HG02623 (cell line): ENCODE measurements around the gene SMARCAL1.
A peak's percentile ranks its signal among the peaks of the same experiment; 100 is the strongest.

Experiments
- ATAC-seq: cut with Tn5 transposase; IDR thresholded peaks from one replicate; pipeline ENCODE4 v1.9.1; 2021; ENCODE audit warnings: moderate library complexity; ENCODE audit not compliant: unreplicated experiment

The SMARCAL1 gene

DNA sequence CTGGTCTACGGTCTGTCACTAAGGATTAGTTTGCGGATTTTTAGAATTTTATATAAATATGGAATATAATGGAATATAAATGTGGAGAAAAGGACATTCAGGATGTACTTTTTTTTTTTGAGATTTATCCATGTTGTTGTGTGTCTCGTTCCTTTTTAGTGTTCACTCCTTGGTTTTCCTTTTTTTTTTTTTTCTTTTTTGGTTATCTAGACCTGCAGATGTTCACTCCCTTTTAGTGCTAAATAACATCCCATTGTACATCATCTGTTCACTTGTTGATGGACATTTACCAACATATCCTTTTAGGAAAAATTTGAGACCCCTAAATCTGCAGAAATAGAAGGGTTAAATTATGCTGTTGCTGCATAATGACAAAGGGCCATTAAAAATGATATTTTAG lies 60.9 kb downstream of the SMARCAL1 start:
- no peak for ATAC-seq

DNA sequence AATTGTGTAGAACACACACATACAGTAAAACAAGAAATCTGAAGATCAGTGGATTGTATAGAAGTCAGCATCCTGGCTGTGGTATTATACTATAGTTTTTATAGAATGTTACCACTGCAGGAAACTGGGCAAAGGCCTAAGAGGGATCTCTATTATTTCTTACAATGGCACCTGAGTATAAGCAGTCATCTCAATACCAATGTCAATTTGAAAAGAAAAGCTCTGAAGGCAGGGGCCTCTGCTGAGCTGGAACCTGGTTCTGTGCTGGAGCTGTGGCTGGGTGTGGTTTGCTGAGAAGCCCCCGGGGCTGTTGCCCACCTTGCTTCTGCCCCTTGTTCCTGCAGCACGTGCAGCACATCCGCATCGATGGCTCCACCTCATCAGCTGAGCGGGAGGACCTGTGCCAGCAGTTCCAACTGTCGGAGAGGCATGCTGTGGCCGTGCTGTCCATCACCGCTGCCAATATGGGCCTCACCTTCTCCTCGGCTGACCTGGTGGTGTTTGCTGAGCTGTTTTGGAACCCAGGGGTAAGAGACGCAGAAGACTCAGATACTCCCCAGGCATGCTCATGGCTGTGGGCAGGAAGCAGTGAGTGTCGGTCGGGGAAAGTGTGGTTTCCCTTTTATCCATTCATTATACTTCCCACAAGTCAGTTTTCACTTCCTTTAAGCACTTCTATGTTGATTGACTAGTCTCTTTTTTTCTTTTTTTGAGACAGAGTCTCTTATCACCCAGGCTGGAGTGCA lies 62.8 kb downstream of the SMARCAL1 start:
- ATAC-seq: peak; percentile 82

DNA sequence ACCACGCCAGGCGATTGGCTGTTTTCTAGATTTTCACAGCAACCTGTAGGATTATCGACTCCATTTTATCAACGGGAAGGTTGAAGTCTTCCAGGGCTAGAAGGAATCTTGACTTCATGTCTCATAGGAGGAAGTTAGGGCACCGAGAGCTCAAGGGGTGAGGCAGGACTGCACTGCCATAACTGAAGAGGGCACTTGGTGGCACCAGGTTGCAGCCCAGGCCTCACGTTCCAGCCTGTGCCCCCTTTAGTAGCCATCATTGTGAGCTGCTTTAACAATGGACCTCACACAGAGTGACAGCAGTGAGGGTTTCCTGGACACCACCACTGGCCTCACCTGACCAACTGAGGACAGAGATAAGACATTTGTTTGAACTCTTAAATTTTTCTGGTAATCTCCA lies 63.5 kb downstream of the SMARCAL1 start:
- no peak for ATAC-seq

DNA sequence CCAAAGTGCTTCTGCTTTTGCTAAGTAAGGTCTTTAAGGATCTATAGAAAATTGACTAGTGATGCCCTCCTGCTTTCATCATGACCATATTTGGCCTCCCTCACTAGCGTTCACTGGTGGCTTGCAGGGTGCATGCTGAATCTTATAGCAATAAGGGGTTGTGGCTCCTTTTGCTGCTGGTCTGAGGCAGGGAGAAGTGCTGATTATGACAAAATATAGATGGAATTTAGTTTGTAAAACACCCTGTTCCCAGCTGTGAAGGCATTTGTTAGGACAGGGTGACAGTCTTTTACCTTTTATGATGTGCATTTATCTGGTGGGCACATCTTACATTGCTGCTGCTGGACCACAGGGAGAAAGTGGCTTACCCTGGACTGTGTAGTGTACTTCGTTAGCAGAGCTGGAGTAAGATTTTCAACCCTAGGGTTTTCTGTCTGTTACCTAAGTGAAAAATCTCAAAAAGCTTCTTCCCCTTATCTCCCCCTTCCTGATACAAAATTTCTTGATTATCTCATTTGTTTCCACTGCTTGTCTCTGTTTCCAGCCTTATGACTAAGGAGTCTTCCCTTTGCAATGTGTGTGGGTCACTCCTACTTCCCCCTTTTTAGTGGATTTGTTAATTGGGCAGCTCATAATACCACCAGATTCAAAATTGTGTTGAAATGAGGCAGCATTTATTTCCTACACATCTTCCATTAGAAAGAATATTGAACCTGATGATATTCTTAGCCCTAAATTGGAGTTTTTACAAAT lies 65.2 kb downstream of the SMARCAL1 start:
- ATAC-seq: no peak

DNA sequence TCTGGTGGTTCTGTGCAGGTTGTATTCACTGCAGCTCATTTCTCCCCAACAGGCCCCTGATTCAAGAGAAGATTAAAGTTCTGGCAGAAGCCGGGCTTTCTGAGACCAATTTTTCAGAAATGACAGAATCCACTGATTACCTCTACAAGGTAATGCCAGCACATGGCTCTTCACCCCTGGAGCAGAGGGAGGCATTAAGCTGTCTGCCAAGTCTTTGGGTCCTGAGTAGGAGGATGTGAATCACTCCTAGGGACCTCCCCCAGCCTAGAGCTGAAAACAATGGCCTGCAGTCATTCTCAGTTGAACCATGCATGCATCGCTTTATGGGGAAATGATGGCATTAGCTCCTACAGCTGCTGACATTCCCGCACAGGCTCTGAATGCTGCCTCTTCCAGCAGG lies 65.9 kb downstream of the SMARCAL1 start:
- ATAC-seq: no peak

DNA sequence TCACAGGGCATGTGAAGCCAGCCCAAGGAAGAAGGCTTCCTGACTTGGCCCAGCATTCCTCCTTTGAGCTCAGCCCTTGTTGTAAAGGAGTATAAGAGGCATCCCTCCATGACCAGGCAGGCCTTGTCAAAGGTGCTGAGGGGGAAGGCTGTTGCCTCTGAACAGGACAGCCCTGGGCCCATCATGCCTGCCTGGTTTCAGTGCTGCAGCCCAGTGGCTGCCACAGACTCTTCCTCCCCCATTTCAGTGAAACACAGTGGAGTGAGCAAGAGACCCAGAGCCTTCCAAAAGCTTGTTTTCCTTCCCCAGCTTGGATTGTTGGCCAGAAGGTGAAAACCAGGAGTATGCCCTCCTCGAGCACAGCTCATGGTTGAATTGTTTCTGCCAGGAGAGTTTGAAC lies 66.5 kb downstream of the SMARCAL1 start:
- no peak for ATAC-seq

DNA sequence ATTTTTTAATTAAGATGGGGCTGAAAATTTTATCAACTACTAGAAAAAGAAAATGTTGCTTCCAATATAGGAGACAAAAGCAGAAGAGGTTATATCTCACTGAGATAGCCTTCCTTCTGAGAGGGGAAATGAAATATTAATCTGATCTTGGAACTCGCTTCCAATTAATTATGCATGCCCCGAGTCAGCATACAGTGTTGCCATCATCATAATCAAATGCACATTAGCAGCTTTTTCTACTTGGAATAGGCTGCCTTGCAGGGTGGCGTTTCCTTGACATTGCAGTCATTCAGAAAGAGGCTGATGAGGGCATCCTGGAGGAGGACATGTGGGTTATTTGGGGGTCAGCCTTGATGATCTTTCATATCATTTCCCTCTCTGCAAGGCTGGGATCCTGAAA lies 67.9 kb downstream of the SMARCAL1 start:
- ATAC-seq: no peak

DNA sequence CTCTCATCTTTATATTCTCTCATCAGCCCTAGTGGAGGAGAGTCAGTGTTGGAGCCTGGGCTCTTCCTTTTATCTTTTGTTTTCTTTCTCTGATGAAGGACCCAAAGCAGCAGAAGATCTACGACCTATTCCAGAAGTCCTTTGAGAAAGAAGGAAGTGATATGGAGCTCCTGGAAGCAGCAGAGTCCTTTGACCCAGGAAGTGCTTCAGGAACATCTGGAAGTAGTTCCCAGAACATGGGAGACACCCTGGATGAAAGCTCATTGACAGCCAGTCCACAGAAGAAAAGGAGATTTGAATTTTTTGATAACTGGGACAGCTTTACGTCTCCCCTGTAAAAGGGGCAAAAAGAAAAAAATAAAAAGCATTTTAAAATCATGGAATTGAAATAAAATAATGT lies 70.4 kb downstream of the SMARCAL1 start:
- ATAC-seq: no peak

DNA sequence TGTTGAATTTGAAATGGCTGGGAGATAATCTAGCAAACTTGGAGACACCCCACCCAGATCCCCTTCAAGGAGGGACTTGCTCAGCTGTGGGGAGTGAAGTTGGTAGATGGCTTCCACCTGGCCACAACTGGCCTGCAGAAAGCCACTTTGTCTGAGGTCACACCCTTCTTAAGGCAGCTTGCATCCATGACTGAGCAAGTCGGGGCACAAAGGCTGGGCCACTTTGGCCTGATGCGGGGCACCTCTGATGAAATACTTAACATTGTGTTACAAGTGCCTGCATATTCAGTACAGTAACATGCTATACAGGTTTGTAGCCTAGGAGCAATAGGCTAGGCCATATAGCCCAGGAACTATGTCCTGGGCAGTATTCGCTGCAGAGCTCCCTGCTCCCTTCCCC lies 73.0 kb downstream of the SMARCAL1 start:
- ATAC-seq: no peak

DNA sequence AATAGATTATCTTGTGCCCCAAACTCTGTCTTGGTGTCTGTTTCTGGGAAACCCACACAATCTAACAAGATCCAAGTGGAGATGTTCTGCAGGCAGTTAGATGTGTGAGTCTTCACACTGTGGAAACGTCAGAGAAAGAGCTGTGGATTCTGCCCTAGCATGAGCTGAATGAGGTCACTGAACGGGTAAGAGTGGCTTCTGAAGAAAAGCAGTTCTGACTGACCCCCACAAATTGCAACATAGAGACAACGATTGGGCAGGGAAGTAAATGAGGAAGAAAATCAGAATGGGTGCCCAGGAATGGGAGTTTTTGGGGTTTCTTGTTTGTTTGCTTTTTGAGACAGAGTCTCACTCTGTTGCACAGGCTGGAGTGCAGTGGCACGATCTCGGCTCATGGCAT lies 73.5 kb downstream of the SMARCAL1 start:
- ATAC-seq: no peak

DNA sequence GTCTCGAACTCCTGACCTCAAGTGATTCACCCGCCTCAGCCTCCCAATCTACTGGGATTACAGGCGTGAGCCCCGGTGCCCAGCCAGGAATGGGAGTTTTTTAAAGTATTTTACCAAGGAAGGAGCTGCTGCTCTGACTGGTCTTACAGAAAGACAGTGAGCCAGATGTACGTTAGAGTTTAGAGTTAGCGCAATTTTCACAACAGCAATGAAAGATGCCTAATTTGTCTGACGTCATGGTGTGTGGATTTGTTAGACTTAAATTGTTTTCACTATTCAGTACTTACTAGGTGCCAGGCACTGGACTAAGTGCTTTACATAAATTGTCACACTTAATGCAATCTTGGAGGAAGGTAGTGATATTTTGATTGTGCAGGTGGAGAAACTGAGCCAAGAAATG lies 74.0 kb downstream of the SMARCAL1 start:
- ATAC-seq: no peak

DNA sequence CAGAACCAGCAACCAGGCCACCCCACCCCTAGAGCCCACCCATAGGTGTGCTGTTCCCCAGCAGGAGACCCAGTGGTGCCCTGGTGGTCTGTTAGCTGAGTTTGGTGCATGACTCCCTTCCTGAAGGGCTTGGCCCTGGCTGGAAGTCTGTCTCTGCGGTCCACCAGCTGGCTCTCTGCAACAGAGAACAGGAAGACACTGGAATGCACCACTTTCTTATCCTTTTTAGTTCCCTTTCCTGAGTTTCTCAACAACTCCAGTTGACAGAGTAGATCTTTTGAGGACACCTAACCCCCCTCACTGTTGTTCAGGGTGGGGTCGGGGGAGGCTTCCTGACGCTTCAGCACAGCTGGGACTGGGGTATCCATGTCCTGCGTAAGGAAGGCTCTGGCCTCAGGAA lies 74.4 kb downstream of the SMARCAL1 start:
- no peak for ATAC-seq

DNA sequence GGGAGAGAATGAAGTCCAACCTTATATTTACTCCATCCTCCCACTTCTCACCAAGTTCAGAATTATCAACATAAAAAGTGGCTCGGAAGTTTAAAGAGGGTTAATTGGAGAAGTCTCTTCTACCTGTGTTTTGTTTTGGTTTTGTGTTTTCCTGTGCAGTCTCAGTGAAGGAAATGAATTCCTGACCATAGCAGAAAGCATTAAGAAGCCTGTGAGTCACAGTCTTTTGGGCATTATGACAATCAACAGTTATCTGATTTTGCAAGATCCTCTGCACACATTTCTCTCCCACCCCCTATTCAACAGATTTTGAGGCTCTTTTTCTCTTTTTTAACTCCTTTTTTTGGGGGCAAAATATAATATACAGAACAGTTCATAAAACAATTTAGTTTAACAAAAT lies 77.8 kb downstream of the SMARCAL1 start:
- ATAC-seq: no peak

DNA sequence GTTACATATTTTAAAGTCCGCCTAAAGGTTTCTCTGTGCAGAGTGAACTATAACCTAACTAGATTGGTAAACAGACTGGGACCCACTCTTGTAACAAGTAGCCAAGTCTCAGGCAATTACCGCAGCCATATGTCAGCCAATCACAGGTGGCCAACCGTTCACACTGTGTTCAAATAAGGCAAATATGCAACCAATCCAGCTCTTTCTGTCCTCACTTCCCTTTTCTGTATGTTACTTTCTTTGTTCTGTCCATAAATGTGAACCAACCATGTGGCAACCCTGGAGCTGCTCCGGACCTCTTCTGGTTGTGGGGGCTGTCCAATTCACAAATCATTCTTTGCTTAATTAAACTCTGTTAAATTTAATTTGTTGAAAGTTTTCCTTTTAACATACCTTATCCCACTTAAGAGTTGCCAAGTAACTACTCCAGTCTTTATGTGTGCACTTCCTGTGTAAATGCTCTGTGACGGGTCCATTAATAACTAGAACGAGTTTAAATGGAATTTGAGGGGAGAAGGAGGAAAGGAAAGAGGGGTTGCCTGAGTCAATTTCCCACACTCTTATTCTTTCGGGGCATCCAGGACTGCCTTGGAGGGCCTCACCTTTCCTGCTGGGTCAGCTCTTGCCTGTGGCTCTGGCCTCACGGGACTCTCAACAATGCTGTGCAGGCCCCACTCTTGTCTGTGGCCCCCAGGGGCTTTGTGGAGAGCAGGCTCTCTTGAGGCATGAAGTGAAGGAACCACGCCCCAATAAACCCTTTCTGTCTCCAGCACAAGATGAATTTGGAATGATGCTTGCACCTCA lies 79.7 kb downstream of the SMARCAL1 start:
- peak; percentile 72 for ATAC-seq

DNA sequence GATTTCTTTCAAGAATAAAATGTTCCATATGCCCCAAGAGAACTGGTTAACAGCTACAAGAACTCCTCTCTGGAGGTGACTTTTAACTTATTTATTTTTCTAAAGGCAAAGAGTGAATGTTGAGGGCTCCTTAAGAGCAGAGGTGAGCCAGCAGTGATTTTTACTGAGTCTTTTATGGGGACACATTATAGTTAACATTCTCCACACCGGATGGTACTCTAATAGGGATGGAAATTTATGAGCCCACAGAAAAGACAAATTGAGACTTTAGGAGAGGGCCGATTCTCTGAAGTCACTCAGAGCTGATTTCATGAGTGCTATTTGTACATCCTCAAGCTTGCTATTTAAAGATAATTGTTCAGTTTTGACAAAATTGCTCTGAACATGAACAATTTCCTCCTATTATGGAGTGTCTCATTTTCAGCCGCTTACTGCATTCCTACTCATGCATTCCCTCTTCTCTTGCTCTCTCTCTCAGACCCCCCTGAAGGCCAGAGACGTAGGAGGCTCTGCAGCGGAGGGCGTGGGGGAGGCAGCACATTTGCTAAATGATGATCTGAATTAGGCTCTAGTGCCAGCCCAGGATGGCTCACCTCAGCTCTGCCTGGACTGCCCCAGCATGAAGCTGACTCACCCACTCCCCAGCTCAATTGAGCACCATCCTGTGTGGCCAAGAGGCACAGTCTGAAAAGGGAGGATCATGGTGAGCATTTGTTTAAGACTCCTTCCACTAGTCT lies 80.5 kb downstream of the SMARCAL1 start:
- ATAC-seq: no peak

DNA sequence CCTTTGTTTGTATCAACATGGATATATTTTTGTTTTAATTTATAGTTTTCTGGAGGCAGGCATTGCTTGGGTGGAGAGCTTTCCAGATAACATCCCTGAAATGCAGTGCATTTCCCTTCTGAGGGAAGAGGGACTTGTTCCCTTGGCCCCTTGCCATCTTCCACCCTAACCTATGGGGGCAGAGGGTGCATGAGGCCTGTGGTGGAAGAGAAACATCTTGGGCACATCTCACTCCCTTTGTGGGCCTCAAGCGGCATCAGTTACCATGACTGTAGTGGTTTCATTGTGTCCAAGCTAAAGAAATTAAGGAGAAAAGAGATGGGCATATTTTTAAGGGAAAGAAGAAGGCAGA lies 81.0 kb downstream of the SMARCAL1 start:
- ATAC-seq: no peak

DNA sequence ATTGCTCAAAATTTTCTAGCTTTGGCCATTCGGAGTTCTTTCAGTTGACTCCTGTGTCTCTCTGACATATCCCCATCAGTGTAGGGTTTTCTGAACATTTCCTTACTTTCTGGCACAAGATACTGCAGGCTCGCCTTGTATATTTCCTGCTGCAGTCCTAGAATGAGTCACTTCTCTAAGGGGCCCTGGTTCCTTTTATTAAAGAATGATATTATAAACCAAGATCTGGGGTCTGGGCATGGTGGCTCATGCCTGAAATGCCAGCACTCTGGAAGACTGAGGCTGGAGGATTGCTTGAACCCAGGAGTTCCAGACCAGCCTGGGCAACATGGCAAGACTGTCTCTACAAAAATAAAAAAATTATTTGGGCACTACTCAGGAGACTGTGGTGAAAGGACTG lies 83.4 kb downstream of the SMARCAL1 start:
- ATAC-seq: no peak

DNA sequence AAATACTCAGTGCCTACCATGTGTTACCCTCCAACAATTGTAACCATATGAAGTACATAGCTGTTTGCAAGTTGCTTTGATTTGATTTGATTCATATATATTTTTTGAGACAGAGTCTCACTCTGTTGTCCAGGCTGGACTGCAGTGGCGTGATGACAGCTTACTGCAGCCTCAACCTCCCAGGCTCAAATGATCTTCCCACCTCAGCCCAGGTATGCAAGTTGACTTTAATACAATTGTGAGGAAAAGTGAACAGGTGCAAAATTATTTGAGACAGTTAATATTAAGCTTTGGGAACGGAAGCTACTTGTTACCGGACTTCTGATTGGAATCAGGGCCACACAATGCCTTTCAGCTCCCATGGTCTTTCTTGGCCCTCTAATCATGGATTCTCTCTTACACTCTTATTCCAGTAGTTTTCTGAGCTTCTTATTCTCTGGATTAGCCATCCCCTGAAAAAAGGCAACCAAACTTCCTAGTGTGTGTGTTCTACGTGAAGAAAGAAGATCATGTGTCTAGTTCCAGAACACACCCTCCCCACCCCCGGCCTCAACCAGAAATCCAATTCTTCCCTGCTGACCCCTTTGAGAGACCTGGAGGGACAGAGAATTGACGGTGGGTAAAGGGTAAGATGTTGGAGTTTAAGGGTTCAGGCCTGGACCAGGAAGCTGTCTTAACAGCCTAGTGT lies 85.2 kb downstream of the SMARCAL1 start:
- ATAC-seq: no peak

DNA sequence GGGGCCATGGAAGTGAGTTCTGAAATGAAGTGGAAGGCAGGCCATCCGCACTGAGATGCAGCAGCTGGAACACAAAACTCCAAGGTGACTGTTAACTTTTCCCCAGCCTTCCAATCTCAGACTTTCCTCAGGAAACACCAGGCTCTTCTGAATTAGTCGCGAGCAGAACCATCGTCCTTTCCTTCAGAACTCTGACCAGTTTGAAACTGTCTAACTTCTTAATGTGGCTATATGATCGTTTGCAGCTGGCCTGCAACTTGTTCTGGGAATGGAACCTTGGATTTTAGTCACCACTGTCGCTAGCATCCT lies 85.7 kb downstream of the SMARCAL1 start:
- ATAC-seq: no peak

DNA sequence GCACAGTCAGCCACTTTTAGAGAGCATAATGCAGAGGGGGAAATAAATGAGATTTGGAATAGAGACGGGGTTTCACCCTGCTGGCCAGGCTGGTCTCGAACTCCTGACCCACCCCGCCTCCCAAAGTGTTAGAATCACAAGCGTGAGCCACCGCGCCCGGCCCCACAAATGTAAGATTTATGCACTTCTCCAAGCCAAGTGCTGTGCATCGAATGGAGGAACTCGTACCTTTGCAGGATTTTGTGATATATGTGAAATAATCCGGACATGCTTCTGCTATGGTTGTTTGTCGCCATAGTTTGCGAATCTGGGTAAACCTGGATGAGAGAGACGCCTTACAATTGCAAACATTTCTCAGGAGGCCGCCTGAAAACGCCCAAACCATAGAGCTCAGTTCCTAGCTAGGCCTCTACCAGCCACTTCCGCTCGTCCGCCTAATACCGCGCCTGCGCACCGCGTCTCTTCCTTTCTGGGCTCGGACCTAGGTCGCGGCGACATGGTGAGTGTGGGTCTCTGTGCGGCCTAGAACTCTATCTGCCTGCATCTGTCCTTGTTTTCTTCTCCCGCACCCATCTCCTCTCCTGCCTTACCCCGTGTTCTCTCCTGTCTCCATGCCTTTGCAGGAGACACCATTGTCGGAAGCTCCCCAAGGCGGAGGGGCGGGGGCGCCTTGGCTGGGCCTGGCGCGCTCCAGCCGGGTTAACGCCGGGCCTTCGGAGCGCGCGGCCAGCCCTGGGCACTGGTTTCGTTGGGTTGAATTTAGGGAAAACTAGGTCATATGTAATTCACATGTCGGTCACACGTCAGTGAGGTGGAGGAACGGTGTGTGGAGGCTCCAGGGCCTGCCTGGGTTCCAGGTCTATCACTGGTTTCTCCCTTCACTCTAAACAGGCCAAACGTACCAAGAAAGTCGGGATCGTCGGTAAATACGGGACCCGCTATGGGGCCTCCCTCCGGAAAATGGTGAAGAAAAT lies 86.4 kb downstream of the SMARCAL1 start, which contains the start of gene RPL37A:
TSS of gene RPL37A (plus strand) at position 466 of the 974 bp plus-strand sequence. CDS start at position 497, 31 bp downstream.
- peak; percentile 85 for ATAC-seq
